Measurements from ENCODE around the gene MYO5B.
"Not testable (repeated sequence)": the region's sequence is repeated elsewhere in the genome, so short reads cannot be mapped to it uniquely, and the experiment has no call there.

Gene MYO5B

DNA sequence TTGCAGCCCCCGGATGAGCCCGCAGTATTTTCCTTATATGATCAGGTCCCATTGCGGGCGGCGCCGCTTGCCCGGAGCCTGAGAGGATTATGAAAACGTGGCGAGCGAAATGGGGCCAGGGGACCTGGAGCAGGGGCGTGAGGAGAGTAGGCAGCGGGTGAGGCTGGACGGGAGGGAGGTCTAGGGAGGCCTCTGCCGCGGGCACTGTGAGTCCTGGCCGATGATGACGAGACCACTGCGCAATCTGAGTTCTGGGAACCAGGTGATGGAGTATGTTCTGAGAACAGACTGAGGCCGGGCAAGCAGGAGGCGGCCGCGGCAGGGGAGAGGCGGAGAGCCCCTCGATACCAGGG, 380.8 kb downstream of the MYO5B start:
- DNase-seq: no peak

DNA sequence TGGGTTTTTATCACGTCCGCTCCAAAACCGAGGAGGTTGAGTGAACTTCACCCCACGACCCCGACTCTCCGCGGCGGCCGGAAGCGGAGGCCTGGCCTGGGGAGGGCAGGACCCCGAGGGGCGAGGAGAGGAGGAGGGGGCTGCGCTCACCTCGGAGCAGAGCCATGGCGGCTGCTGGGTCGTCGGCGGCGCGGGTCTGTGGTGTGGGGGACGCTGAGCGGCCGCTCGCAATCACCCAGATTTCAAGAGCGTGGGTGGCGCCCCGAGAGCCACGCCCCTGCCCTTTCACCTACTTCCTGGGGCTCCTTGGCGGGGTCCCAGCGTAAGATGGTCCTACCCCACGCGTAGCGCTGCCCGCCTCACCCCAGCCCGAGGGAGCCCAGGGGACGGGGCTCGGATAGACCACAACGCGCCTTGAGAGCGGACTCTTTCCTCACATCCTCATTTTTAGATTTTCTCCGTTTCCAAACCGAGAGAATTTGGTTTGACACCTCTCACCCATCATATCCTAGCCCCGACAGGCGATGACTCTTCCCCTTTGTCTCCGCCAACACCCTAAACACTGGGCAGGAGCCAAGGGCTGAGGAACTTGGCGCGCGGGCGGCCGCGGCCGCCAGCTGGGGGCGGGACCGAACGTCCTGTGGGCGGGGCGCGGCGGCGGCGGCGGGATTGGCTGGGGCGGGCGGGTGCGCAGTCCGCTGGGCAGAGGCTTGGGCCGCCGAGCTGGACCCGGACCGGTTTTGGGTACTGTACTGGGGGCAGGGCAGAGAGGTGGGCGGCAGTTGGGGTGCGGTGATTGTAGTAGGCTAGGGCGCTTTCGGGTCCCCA, 381.4 kb downstream of the MYO5B start, which contains the start of gene ACAA2:
ACAA2 (minus strand) TSS at position 215 of the 828 bp plus-strand sequence; CDS start at position 166, 49 bp downstream.
- DNase-seq: peak; percentile 94

DNA sequence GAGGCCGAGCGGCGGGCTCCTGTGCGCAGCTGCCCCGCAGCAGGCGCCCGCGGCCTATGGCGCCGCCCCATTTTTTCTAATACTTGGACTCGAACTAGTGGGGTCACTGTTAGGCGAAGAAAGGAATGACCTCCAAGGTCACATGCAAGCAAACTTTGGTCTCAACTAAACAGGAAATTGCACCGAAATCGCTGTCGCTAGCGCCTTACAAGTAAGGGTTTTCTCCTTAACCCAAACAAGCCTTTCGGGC, 382.0 kb downstream of the MYO5B start:
- no peak for DNase-seq

DNA sequence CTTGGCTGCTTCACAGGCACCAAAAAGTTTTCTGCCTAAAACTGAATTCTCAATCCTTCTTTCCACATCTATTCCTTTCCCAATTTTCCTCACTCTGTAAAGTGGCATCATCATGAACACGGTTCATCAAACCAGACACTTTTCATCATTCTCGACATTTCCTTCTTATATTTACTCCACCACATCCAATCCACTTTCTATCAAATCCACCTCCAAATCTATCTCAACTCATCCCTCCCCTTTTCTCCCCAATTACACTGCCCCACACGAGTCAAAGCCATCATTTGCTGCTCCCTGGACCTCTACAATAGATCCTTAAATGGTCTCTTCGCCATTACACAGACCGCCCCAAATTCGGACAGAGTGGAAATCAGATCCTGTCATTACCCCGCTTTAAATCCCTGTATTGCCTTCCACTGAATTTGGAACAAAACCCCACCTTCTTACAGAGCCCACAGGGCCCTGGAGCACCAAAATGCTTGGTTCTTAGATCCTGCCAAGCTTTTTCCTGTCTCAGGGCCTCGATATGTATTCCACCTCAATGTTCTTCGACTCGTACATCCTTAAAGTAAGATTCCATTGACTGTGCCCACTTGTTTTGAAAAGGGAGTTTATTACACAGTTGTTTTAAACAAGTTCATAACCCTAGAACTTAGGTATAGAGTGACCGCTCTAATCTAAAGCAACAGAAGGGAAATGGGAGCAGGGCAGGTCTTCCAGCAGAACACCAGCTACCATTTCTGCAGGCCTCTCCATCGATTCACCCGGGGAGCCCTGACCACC, 382.5 kb downstream of the MYO5B start:
- DNase-seq: peak; percentile 49

DNA sequence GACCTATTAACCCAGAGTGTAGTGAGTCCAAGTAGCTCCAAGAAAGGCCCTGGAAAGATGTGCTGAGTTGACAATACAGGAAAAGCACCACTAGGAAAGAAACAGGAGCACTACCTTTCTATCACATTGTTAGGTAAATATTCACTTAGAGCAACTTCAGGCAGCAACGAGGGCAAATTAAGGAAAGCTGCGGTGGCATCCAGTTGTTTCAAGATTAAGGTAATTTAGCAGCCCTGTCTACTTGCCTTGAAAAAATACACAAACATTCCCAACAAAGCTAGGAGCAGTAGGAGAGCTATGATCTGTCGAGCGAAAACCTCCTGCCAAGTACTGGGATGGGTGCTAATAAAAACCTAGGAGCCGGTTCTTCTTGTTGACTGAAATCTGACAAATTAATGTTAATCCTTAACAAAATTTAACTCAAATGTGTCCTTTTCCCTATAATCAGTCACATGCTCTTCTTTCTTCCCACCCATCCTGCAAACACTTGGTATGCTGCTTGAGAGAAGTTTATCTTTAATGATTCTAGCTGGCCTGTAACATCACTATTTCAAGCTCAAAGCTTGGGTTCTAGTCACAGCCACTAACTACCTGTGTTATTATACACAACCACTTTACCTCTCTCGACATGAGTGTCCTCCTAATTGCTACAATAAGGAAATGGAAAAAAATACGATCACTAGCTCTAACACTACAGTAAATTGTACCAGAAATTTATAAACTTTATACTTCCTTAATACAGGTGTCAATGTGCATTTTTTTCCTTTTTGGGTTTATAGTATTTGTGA, 383.6 kb downstream of the MYO5B start:
- no peak for DNase-seq

DNA sequence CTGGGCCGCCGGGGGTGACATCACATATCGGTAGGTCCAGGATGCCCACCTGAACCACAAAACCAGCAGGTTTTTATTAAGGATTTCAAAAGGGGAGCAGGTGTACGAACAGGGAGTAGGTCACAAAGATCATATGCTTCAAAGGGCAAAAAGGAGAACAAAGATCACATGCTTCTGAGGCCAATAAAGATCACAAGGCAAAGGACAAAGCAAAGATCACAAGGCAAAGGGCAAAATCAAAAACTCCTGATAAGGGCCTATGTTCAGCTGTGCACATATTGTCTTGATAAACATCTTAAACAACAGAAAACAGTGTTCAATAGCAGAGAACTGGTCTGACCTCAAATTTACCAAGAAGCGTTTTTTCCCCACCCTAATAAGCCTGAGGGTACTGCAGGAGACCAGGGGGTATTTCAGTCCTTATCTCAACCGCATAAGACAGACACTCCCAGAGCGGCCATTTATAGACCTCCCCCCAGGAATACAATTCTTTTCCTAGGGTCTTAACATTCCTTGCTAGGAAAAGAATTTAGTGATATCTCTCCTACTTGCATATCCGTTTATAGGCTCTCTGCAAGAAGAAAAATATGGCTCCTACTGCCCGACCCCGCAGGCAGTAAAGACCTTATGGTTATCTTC, 386.3 kb downstream of the MYO5B start:
- DNase-seq: not testable (repeated sequence)

DNA sequence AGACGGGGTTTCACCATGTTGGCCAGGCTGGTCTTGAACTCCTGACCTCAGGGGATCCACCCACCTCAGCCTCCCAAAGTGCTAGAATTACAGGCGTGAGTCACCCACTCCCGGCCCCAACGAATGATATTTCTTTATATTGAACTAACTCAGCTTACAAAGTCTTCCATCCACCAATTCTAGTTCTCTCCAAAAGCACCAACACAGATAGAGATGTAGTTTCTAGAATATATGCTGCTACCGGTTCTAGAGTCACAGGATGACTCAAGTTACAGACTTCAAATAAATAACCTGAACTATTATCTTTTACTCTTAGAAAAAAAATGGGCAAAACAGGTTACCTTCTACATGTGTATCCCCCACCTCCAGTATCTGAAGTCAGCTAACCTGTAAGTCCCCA, 390.9 kb downstream of the MYO5B start:
- DNase-seq: no peak

DNA sequence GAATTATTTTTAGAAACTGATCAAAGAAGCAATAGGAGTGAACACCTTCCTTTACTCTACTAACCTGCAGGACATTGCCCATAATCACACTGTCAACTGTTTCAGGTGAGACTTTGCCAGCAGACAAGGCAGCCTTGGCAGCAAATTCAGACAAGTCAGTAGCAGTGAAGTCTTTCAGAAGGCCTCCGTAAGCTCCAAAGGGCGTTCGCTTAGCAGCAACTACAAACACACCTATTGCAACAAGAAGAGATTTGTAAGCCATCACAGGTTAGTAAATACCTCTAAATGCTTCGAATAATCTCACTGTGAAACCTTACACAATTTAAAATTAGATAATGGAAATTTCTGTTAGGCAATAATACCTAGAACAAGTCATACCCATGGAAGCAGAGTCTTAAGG, 392.3 kb downstream of the MYO5B start:
- no peak for DNase-seq

DNA sequence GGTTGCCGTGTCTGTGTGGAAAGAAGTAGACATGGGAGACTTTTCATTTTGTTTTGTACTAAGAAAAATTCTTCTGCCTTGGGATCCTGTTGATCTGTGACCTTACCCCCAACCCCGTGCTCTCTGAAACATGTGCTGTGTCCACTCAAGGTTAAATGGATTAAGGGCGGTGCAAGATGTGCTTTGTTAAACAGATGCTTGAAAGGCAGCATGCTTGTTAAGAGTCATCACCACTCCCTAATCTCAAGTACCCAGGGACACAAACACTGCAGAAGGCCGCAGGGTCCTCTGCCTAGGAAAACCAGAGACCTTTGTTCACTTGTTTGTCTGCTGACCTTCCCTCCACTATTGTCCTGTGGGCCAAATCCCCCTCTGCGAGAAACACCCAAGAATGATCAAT, 394.5 kb downstream of the MYO5B start:
- DNase-seq: not testable (repeated sequence)

DNA sequence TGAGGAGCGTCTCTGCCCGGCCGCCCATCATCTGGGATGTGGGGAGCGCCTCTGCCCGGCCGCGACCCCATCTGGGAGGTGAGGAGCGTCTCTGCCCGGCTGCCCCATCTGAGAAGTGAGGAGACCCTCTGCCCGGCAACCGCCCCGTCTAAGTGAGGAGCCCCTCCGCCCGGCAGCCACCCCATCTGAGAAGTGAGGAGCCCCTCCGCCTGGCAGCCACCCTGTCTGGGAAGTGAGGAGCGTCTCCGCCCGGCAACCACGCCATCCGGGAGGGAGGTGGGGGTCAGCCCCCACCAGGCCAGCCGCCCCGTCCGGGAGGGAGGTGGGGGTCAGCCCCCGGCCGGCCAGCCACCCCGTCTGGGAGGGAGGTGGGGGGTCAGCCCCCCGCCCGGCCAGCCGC, 395.1 kb downstream of the MYO5B start:
- DNase-seq: not testable (repeated sequence)

DNA sequence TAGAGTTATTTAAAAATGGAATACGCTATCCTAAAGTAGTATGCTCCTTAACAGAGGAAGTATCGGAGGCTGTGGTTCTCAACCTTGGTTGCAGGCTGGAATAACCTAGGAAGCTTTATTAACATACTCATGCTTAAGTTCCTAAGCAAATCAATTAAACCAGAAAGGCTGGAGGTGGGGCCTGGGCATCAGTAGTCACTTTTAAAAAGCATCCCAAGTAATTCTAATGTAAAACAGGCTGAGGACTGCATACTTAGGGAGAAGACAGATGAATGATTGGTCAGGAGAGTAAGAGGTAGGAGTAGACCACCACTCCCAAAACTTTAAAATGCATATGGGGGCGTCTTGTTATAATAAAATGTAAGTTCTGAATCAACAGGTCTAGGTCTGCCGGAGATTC, 396.9 kb downstream of the MYO5B start:
- DNase-seq: no peak

DNA sequence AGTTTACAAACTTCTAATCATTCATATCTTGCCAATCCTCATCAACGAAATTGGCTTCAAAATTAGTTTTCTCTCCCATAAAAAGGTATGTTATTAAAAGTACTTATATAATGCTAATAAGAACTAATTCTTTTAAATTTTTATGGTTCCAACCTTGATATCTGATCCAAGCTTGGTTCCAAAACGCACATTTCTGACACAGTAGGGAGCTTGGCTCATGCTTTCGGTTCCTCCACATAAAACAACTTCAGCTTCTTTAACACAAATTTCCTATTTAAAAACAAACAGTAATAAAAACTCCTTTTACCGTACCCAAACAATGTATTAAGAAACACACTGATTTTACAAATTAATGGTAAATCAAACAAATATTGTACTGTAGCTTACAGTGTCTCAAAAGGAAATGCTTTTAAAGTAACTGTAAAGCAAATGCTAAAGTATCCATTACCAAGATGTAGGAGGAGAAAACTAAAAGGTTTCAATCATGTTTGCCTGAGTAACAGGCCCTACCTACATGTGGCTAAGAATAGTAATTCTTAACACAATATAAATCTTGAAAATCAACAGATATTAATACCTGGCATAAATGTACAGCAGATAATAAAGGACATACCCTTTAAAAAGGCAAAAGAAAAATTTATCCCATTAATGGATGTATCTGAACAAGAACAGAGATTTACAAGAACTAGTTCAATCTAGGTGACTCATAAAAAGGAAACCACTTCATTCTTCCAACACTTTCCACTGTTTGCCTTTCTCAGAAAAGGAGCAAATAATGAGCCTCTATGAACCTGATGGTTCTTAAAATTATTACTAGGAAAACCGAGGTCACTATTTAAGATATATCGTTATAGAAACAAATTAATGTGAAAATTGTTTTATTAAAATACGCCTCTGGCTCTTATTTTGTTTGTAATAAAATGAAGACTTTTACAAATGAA, 399.1 kb downstream of the MYO5B start:
- no peak for DNase-seq

DNA sequence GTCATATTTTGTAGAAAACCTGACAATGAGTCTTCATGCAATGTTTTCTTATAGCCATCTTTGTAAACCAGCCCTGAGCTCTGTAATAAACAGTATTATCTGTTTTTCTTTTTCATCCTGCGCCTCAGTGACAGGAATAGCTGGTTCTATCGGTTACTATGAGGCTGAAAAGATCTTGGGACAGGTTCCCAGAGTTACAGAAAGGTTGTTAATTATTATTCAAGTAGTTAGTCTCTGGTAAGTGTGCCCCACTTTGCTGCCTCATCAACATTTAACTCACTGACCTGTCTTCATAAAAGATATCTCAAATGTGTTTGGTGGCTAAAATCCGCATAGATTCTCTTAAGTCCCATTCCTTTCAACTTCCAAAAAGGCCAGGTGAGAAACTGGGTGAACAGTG, 400.2 kb downstream of the MYO5B start:
- no peak for DNase-seq

DNA sequence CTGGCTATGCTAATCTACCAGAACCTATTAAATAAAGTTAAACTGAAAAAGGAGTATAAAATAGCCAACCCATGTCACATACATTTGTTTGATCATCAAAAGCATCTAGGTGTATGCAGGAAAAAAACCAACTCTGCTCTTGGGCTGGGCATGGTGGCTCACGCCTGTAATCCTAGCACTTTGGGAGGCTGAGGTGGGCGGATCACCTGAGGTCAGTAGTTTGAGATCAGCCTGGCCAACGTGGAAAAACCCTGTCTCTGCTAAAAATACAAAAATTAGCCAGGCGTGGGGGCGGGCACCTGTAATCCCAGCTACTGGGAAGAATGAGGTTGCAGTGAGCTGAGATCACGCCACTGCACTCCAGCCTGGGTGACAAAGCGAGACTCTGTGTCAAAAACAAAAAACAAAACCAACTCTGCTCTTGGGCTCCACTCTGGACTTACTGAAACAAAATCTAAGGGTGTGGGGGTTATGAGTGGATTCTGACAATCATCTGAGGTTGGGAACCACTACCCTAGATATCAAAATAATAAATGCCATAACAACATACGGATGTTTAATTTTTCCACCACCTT, 405.3 kb downstream of the MYO5B start:
- not testable (repeated sequence) for DNase-seq

DNA sequence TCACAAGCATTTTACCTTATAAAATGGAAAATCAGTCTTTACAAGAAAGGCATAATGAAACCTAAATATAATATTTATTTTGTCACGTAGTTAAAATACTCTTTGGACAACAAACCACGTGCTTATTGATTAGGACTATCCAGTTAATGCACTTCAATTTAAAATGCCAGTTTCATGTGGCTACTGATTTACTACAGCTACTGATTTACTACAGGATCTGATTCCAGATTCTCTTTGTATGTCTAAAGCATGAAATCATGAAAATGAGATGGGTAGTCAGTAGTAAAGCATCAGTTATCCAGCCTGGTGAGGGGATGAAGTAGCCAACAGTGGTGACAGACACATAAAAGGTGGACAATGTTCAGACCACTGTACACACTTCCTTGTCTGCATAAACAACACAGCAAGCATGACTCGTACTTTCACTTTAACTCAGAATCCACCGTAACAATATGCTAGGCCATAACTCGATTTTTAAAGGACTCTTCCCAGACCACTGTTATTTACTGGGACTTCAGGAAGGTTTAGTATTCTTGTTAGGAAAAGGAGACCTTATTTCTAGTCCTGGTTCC, 406.5 kb downstream of the MYO5B start:
- DNase-seq: no peak

DNA sequence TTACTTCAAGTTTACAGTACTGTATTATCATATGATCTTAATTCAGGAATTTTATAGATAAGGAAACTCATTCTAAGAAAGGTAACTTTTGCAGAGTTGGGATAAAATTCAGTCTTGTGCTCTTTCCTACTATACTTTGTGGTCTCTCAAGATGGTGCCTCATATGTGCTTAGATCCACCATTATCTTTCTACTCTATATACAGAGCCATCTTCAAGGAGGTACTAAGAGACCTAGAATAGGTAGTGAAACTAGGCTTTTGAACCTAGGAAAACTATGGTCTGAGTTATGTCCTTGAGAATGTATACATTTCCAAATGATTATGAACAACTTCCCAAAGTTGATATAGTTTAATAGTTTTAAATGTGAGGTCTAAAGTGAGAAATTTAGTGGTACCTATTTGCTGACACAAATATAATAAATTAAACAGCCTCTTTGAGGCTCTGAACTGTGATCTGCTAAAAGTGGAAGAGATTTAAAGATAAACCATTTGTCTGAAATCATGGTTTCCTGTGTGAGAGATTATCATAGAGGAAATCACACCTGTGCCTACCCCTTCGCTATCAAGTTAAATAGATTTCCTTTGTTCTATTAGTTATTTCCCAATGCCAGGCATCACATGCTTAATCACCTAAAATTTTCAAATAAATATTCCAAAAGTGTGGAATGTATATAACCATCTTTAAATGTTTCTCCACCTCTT, 408.8 kb downstream of the MYO5B start:
- DNase-seq: no peak

DNA sequence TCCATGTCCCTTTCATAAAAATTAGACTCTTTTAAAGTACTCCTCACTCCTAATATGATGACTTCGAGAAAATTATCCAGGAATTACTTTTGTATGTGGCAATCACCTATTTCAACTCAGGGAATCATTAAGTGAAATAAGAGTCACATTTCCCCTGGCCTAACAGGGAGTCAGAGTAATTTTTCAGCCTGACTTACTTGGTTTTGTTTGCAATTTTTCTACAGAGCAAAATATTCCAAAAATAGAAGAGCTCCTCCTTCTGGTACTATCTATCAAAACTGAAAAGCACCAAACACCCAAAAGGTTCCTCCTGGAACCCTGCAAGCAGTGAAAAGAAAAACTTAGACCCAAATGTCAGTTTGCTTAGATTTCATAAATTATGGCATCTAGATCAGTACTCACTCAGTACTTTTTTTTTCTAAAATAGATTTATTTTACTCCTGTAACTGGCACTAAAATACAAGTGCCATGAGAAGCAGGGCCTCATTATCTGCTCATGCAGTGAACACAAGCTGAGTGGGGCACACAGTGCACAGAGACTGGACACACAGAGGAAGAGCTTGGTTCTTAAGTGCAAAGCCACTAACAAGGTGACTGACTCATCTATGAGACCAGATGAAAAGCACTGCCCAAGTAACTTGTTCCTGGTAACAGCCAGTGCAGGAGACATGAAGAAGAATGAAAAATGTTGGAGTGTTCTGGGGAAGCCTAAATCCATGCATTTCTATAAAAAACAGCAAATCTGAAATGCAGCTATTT, 410.3 kb downstream of the MYO5B start:
- no peak for DNase-seq

DNA sequence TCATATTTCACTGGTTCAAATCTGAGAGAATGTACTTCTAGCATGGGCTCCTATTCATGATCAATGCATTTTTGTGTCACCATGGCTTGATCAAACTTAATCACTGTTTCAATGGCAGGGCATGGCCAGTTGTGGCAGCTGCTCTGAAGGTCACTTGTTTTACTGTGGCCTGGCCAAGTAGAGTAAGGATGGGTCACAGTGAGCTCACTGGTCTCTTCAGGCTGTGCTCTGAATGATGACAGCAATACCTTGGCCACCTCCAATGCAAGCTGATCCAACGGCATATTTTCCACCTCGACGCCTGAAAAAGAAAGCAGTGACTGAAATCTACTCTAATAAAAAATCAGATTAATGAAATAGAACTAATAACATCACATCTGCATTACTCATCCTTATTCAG, 411.3 kb downstream of the MYO5B start:
- not testable (repeated sequence) for DNase-seq

DNA sequence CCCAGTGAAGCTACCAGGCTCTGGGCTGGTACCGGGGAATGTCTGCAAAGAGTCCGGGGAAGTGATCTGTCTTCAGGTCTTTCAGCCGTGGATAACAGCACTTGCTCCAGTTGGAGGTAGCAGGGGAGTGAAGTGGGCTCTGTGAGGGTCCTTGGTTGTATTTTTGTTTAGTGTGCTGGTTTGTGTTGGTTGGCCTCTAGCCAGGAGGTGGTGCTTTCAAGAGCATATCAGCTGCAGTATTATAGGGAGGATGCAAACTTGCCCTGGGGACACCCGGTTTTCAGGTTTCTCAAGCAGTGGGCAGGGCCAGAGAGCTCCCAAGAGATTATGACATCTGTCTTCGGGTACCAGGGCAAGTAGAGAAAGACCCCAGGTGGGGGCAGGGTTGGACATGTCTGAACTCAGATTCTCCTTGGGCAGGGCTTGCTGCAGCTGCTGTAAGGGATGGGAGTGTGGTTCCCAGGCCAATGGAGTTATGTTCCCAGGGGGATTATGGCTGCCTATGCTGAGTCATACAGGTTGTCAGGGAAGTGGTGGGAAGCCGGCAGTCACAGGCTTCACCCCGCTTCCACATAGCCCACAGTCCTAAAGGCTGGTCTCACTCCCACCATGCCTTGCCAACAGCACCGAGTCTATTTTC, 416.0 kb downstream of the MYO5B start:
- no peak for DNase-seq
